ENCODE data around the gene CASP1.
"Not testable (repeated sequence)": the region's sequence is repeated elsewhere in the genome, so short reads cannot be mapped to it uniquely, and the experiment has no call there.

Gene CASP1

DNA sequence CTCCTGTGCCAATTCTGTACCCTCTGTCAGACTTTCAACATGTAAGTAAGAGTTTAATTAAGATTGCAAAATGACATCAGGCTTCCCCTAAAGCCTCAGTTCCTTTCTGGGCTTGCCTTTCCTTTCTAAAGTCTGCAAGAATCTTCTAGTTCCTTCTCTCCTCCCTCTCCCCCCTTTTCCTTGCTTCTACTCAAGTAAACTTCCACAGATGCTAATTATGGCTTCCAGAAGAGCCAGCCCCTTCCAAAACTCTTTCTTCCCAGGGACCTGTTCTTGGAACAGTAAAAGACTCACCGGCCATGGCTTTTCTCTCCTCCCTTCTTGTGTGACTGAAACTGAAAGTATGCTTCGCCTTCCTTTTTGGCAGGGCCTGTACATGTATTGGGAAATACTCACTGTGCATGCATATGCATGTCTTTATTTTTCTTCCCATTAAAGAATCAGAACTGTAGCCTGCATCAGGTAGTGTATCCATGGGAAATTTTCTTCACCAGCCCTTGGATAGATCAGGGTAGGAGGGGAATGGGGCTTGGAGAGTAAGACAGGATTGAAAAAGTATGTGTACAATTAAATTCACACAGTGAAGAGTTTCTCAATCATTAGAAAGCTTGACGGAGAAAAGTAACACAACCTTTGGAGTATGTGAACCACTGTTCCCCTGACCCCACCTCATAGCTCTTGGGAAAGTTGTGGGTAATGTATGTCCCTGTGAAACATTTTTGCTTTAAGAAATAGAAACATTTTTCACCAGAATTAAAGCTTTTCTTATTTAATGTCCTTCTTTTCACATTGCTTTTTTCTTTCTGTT is at the start of gene CASP1:
Gene CASP1 (minus strand): TSS at position 332 of the 808 bp plus-strand sequence. CDS start 31 bp downstream, at position 301.
- no peak for DNase-seq

DNA sequence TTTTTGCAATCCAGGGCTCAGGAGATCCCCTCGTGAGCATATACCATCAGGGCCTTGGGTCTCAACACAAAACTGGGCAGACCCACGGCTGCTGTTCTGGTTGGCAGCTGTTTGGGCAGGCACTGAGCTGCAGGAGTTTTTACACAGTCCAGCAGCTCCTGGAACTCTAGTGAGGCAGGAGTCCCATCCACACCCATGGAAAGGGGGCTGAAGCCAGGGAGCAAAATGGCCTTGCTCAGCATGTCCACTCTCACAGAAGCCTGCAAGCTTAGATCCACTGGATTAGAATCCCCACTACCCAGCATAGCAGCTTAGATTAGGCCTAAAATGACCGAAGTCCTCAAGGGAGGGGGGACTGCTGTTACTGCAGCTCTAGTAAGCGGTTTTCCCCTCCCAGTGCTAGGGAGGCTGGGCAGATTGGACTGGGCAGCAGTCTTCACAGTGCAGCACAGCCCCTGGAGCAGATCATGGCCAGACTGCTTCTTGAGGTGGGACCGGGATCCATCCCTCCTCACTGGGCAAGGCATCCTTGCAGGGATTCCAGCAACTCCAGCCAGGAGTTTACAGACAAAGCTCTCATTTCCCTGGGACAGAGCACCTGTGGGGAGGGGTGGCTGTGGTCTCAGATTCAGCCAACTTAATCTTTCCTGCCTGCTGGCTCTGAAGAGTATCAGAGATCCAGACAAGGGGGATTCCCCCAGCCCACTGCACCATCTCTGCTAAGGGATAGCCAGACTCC is 46.6 kb upstream of the CASP1 start:
- no peak for DNase-seq

DNA sequence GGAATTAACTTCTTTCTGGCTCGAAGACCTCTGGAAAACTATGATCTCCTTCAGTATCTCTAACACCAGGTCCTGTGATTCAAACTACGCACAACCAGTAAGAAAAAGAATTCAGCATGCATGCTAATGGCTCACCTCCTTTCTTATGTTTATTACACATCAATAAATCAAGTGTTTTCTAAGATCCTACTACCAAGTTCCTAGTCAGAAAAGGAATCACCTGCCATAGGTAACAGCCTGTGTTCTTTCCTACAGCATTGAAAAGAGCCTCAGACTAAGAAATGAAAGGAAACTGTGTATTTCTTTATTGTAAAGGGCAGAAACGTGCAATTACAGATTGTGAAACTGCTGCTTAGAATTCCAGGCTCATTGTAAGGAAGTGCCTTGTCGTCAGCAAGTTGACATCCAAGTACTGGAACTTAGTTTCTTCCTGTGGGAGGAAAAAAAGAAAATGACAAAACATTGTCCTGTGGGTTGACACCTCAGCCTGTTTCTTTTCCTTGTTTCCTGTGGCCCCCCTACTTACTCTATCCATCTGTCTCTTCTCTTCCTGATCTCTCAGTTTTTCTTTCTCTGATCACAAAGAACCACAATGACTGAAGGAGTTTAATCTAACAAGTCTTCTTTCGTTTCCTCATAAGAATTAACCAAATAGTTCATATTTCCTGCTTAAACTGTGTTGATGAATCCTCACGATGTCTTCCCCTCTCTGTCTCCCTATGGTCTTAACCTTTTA is 45.4 kb upstream of the CASP1 start:
- DNase-seq: not testable (repeated sequence)

DNA sequence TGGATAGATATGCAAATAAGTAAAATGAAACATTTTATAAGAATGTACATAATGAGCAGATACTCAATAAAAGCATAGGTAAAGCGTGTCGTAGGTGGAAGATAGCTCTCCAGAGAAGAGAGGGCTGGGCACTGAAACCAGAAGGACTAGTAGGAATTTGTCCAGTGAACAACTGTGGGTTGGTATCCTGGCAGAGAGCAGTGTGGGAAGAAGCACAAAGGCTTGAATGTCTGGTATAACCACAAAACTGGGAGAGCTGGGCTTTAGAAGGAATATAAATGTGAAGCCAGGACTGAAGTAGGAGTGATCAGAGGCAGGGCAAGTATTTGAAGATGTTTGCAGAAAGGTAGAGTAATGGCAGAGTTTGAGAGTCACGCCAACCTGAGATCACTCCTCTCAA is 43.3 kb upstream of the CASP1 start:
- no peak for DNase-seq

DNA sequence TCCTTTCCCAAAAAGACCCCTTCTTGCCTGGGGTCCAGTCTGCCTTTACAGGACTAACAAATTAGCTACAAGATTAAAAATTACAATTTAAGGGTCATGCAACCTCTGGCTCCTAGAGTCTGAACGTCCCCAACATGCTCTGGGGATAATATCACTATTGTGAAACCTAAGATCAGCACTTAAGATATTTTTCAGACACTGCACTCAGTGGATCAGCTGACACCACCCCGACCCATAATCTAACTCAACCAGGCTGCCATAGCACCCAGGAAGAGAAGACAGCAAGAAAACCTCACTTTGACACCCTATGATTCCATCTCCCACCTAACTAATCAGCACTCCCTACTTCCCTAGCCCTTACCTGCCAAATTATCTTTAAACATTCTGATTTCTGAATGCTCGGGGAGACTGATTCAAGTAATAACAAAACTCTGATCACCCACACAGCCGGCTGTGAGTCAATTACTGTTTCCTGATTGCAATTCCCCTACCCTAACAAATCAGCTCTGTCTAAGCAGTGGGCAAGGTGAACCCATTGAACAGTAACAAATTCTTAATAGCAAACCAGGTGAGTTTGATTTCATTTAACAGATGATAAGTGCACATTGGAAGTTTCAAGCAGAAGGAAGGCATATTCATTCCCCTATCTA is 42.3 kb upstream of the CASP1 start:
- DNase-seq: not testable (repeated sequence)

DNA sequence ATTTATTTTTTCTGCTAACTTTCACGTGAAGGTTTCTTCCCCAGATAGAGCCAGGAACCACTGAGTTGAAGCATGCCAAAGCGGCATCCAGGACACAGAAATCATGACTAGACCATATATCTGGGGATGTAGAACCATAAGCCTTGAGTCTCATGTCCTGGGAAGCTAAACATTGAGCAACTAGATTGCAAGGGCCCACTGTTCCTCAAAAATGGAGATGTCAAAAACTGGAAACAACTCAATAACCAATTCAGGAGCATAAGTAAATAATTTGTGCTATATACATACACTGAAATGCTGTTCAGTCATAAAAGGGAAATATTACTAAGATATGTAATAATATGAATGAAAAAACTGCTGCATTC is 39.2 kb upstream of the CASP1 start:
- no peak for DNase-seq

DNA sequence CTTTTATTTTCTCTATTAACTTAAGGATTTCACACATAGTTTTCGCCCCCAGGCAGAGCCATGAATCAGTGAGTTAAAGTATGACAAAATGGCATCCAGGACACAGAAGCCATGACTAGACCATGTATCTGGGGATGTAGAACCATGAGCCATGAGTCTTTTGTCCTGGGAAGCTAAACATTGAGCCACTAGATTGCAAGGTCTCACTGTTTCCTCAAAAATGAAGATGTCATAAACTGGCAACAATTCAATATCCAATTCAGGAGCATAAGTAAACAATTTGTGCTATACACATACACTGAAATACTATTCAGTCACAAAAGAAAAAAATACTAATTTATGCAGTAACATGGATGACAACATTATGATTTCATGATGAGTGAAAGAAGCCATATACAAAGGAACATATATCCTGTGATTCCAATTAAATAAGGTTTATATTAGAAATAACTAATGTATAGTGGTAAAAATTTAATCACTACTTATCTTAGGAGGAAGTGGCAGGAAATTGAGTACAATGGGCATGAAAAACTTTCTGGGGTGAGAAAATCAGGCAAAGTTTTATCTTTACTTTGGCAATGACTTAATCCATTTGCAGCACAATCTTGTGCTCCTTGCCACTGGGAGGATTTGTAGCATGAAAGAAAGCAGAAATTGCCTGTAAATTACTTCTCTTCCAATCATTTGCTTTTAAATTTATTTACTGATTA is 38.7 kb upstream of the CASP1 start:
- no peak for DNase-seq

DNA sequence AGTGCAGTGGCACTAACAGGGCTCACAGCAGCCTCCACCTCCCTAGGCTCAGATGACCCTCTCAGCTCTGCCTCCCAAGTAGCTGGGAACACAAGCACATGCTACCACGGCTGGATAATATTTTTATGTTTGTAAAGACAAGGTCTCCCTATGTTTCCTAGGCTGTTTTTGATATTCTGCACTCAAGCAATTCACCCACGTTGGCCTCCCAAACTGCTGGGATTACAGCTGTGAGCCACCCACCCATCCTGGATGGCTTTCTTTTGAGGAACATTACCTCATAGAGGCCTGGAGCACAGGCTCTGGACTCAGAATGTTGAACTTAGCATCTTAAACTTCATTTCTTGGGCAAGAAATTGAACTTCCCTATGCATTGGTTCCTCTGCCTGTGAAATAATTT is 37.1 kb upstream of the CASP1 start:
- not testable (repeated sequence) for DNase-seq

DNA sequence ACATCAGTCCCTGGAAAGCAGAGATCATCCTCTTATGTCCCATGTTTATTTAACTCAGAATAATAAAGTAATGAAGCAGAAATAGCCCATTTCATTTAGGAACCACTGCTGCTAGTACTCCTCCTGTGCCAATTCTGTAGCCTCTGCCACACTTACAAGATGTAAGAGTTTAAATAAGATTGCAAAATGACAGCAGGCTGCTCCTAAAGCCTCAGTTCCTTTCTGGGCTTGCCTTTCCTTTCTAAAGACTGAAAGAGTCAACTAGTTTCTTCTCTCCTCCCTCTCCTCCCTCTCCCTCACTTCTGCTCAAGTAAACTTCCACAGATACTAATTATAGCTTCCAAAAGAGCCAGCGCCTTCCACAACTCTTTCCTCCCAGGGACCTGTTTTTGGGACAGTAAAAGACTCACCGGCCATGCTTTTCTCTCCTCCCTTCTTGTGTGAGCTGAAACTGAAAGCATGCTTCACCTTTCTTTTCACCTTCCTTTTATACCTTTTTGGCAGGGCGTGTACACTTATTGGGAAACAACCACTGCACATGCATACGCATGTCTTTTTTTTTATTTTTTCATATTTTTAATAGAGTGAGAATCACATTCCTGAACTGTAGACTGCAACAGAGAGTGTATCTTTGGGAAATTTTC is 36.3 kb upstream of the CASP1 start:
- DNase-seq: no peak

DNA sequence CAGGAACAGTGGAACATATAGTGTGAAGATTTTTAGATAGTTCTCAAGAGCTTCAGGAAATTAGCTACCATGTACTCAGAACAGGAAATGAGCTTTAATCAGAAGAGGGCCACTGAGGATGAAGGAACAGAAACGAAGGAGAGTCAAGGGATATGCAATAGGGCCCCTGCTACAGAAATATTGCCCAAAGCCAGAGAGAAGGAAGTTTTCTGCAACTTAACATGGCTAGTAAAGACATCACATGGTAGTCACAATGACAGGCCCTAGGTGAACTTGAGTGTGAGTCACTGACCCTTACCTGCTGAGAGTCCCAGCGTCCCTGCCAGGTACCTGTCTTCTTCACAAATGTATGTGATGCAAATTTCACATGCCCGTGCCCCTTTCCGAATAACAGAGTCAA is 35.4 kb upstream of the CASP1 start:
- no peak for DNase-seq

DNA sequence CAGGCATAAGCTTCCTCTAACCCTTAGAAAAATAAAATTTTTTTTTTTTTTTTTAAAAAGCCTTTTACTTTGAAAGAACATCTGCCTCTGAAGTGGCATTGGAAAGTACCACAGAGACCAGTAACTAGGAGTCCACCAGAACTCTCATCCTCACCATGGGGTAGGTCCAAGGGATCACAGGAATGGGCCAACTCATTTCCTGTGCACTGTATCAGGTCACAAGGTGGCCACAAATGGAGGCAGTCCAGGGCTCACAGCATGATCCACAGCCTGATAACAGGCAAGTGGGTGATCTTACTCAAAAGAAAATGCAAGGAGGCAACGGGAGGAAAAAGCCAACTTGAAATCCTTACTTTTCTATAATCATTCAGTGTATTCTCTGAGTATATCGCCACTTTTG is 34.8 kb upstream of the CASP1 start:
- not testable (repeated sequence) for DNase-seq

DNA sequence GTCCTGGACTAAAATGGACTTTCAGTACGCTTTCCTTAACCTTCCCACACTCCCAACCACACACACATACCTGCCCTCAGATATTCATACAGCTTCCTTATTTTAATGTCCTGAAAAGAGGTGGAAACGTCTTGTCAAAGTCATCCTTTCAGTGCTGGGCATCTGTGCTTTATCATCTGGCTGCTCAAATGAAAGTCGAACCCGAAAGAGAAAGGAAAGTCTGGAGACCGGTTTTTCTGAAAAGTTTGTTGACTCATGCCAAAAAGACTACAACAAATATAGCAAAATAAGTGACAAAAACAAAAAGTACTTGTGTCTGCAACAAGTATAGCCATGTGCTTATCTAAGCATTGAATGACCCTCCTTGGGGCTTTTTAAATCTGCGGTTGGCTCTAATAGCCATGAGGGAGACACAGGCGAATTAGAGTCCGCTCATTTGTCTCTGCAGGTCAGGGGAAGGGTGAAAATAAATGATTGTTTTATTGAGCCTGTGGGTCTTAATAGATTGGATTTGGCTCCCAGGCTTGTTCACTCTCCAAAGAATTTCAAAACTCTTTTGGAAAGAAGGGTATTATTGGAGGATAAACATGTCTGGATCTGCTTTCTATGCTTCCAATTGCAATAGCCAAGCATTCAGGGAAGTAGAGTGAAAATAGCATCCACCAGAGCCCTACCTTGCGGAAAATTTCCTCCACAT is 28.4 kb upstream of the CASP1 start:
- DNase-seq: not testable (repeated sequence)

DNA sequence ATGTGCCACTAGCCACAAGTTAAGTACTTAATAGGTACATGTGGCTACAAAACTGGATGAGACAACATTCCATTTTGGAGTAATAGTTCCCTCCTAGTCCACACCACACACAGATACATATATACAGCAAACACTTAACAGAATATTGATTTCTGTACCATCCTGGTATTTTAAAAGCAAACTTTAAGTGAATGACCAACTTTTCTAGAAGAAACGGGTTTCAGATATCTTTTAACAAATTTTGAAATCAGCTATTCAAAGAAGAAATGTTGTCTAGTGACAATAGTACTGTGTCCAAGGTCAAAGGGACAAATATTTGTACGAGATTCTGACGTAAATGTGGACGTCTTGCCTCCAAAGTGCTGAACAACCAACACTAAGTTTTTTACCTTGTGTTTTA is 22.5 kb upstream of the CASP1 start:
- DNase-seq: no peak

DNA sequence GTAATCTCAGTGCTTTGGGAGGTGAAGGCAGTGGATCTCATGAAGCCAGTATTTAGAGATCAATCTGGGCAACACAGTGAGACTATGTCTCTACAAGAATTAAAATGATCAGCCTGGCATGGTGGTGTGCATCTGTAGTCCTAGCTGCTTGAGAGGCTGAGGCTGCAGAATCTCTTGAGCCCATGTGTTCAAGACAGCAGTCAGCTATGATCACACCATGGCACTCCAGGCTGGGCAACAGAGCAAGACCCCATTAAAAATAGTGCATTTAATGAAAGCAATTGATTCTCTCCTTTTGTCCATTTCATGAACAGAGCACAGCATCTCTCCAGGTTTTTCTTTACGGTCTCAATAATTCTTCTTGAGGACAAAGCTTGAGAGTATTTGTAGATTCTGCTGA is 21.5 kb upstream of the CASP1 start:
- DNase-seq: no peak

DNA sequence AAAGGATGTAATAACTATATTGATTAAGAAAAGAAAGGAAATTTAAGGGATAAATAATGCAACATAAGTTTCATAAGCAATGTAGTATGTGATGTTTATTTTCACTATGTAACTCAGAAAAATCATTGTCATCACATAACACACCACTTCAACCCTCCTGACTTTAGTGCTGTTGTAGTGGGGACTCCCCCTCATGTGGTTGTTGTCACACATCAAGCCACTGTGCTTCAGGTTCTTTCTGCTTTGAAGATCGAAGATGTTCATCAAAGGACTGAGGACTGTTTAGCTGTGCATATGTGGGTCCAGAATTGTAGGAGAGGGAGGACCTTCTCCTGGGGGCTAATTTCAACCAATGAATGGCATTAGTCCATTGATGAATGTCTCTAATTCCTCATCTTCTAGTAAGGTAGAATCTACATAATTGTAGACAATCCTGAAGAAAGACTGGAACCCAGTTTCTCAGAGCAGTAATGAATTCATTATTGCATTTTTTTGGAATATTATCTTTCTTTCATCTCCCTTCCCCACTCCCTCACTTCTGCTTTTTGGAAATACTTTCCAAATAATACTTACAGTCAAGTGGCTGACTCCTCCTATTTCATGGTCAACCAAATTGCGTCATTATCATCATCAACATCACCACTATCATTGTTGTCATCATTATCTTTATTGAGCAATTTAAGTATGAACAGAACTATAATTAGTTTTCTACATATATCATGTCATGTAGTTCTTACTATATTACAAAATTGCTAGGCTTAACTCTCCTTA is 20.0 kb upstream of the CASP1 start:
- DNase-seq: no peak

DNA sequence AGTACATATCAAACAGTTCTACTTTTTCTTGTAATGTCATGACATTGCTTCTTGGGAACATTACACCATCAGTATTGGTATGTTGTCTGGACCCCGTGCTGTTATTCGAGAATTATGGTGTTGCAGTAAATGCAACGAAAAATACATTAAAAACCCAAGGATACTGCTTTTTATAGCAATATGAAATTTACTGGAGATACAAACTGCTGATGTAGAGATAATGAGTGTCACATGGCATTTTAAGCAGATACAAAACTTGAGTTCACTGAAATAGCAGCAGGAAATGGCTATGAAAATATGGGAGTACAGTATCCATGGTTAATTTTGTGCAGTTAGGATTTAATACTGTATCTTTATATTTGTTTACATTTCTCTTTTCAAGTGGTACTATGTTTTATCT is 17.5 kb upstream of the CASP1 start:
- no peak for DNase-seq

DNA sequence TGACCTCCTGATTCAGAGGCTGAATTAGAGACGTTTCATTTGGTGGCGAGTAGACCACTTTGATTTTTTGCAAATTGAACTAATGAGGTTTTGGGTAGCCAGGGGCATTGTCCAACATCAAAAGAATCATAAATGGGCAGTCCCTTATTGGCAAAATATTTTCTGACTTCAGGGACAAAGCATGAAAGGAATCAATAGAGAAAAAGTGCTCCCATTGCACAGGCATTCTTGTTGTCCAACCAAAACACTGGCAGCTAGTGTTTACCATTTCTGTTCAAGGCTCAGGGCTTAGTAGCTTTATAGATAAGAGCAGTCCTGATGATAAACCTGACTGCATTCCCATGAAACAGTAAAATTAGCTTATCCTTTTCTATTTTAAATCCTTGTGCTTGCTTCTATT is 16.6 kb upstream of the CASP1 start:
- DNase-seq: no peak

DNA sequence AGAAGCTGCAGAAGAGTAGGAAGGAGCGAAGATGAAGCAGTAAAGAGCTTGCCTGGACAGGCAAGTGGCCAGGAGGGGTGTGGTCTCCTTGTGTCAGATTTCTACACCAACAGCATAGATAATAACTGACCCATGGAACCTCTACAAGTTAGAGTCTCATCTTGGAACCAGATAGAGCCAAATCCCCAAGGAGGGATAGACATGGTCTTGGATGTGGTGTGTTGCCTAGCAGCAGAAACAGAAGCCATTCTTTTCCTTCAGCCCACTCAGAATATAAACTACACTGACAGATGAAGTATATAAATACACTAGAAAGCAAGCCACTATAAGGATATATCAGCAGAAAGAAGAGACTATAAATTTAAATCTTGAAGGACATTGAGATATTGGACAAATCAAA is 14.5 kb upstream of the CASP1 start:
- no peak for DNase-seq

DNA sequence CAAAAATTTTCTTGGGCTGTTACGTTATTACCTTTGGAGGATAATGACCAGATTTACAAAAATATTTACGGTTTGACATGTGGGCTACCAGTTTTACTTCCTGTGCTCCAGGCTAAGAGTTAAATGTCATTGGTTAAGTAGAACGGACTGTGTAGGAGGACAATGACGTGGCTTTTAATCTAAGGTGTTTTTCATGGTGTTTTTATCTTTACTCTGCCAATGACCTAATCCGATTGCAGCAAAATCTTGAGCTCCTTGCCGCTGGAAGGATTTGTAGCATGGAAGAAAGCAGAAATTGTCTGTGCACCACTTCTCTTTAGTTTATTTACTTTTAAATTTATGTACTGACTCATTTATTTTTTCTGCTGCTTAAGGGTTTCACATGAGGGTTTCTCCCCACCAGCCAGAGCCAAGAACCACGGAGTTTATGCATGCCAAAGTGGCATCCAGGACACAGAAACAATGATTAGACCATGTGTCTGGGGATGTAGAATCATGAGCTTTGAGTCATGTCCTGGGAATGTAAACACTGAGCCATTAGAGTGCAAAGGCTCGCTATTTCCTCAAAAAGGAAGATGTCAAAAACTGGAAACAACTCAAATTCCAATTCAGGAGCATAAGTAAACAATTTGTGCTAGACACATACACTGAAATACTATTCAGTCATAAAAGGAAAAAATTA is 12.1 kb upstream of the CASP1 start:
- no peak for DNase-seq

All from NCI-H2081 treated with DMSO at 0.1 percent for 48 hours (cell line).